ENCODE data around the gene GRIP1. TPM values are rescaled to one million over a fixed set of nuclear protein-coding genes. Genes with fewer than 3 reads are reported as not detected.

GRIP1 gene
- total and polyA plus RNA-seq, 2 donors (not counting 3 experiments of a cell fraction or from before 2014, with no cell fraction given): 0.04 to 0.69 TPM

GRCh38 chr12:66508025-66508424, 170.9 kb downstream of the GRIP1 start:
- TF ChIP-seq EZH2 (IDR thresholded peaks at IDR 0.05; ENCODE audit: borderline replicate concordance, low read depth, low read length, severe bottlenecking): no peak
- TF ChIP-seq FOS (IDR thresholded peaks at IDR 0.05; ENCODE audit: borderline replicate concordance, insufficient read depth, low read length): no peak
- no peak for TF ChIP-seq POLR2AphosphoS5 (IDR thresholded peaks at IDR 0.05; ENCODE audit: insufficient read depth, low read depth, low read length)
- no peak for TF ChIP-seq CTCF (IDR thresholded peaks at IDR 0.05; ENCODE audit: extremely low read depth in 1 of 2, insufficient read depth in 1 of 2, low read depth in 1 of 2, low read length in 2 of 2)
- no peak for TF ChIP-seq MAX (IDR thresholded peaks at IDR 0.05; ENCODE audit: insufficient read depth, insufficient read length)
- no peak for TF ChIP-seq JUN (IDR thresholded peaks at IDR 0.05; ENCODE audit: borderline replicate concordance, insufficient read depth, insufficient read length, low read depth)
- TF ChIP-seq GATA2 (IDR thresholded peaks at IDR 0.05; ENCODE audit: insufficient read depth, insufficient read length, low read depth, low read length): no peak
- TF ChIP-seq POLR2A (IDR thresholded peaks at IDR 0.05; ENCODE audit: low read depth, low read length): no peak
- no peak for TF ChIP-seq MYC (IDR thresholded peaks at IDR 0.05; ENCODE audit: low read depth, low read length)
- no TSS peak for BruUV-seq (replicated peaks)
- CTCF ChIA-PET: no interaction called here
- H3K27ac ChIP-seq (ENCODE audit: insufficient read depth, low read depth, low read length): no peak overlapping the region
- no peak overlapping the region for H3K9ac ChIP-seq (replicated peaks; ENCODE audit: extremely low read depth, insufficient read depth, low read length)
- H3K4me3 ChIP-seq (replicated peaks in 1 of 3; ENCODE audit: insufficient read depth in 1 of 3, low read depth in 1 of 3, low read length in 3 of 3): no peak overlapping the region
- H3K79me2 ChIP-seq (ENCODE audit: control insufficient read depth, insufficient read depth, low read length): no peaks in the 10 kb centered on the region
- dilution Hi-C loops (cut with MboI; ENCODE audit: extremely low pct_ligation_motif_present, low sequenced_read_pairs) (no loop called here), intact Hi-C loops (cut with micrococcal nuclease) (no loop called here)
- DNase-seq (ENCODE audit: low read depth, low spot score) (no peak), FAIRE-seq (no peak)
- no peaks in the 10 kb centered on the region for H3K27me3 ChIP-seq (ENCODE audit: control insufficient read depth in 2 of 2, insufficient read depth in 2 of 2, low read length in 2 of 2)
- no peaks in the 10 kb centered on the region for H3K36me3 ChIP-seq (ENCODE audit: control insufficient read depth in 2 of 2, extremely low read depth in 1 of 2, insufficient read depth in 2 of 2, low read length in 2 of 2)
- no peaks in the 10 kb centered on the region for H3K4me1 ChIP-seq (ENCODE audit: control insufficient read depth, extremely low read depth, insufficient read depth, low read length)
- no peak overlapping the region for H3K4me2 ChIP-seq (ENCODE audit: insufficient read depth, low read length)
- no peak overlapping the region for H2AFZ ChIP-seq (ENCODE audit: low read depth, low read length)
- no peaks in the 10 kb centered on the region for H4K20me1 ChIP-seq (replicated peaks; ENCODE audit: control insufficient read depth, extremely low read depth, insufficient read depth, low read length)
- POLR2A ChIA-PET: no interaction called here
- no peaks in the 10 kb centered on the region for H3K9me3 ChIP-seq (replicated peaks; ENCODE audit: control insufficient read depth, insufficient read depth, low read length)
- no peaks in the 10 kb centered on the region for H3K9me1 ChIP-seq (replicated peaks; ENCODE audit: control insufficient read depth, extremely low read depth, insufficient read depth, low read length)

Data from endothelial cell of umbilical vein (primary cell).